Activated CD4-positive, alpha-beta T cell treated with anti-CD3 and anti-CD28 coated beads for 36 hours (primary cell): ENCODE measurements around the gene SMYD3. TPM values are rescaled to one million over a fixed set of nuclear protein-coding genes. Genes with fewer than 3 reads are reported as not detected.

Experiments
- ATAC-seq: fragments of 200-7000 bp; cut with Tn5 transposase; one replicate; pipeline ENCODE4 v1.10.0; 2021; ENCODE audit warnings: mild to moderate bottlenecking, moderate library complexity
- CTCF ChIA-PET: fragments of 350-600 bp; sonication (Branson Sonifier 250); formaldehyde crosslinking; loops from one replicate; lab custom pipeline; 2021; ENCODE audit warnings: antibody characterized with exemption; lab: Charles Lee
- POLR2A ChIA-PET: fragments of 350-600 bp; sonication (Branson Sonifier 250); formaldehyde crosslinking; loops from one replicate; lab custom pipeline; 2021; ENCODE audit warnings: antibody characterized with exemption, inconsistent platforms; lab: Charles Lee
- DNase-seq: peaks from one replicate; pipeline ENCODE4 v3.0.0-alpha.2; 2020
- H3K27ac Mint-ChIP-seq: one replicate; pipeline ENCODE4 v1.8.0; 2021; ENCODE audit warnings: mixed read lengths
- H3K27me3 Mint-ChIP-seq: one replicate; pipeline ENCODE4 v1.8.0; 2021; ENCODE audit warnings: mixed read lengths
- H3K36me3 Mint-ChIP-seq: one replicate; pipeline ENCODE4 v1.8.0; 2021; ENCODE audit warnings: low read depth, mixed read lengths
- H3K4me1 Mint-ChIP-seq: one replicate; pipeline ENCODE4 v1.8.0; 2021; ENCODE audit warnings: mixed read lengths
- H3K4me3 Mint-ChIP-seq: one replicate; pipeline ENCODE4 v1.8.0; 2021; ENCODE audit warnings: mild to moderate bottlenecking, moderate library complexity, mixed read lengths
- H3K9me3 Mint-ChIP-seq: one replicate; pipeline ENCODE4 v1.8.0; 2021; ENCODE audit warnings: low read depth, mixed read lengths
- intact Hi-C, 2 experiments: fragments of 100-400 bp; cut with DNase I in 1 of 2; cut with micrococcal nuclease in 1 of 2; formaldehyde crosslinking; loops; one replicate each; pipeline versions ENCODE4 v1.14.2 to v1.15.1; 2022 to 2024; cut with DNase I, micrococcal nuclease
- total RNA-seq, 2 experiments: library from RNA; stranded (reverse); gene quantifications; one replicate each; pipeline ENCODE4 v1.2.3, GENCODE V29; 2021

Gene SMYD3
- total RNA-seq, 2 experiments from 2014 or later, result 17.2 to 18.4 TPM

DNA sequence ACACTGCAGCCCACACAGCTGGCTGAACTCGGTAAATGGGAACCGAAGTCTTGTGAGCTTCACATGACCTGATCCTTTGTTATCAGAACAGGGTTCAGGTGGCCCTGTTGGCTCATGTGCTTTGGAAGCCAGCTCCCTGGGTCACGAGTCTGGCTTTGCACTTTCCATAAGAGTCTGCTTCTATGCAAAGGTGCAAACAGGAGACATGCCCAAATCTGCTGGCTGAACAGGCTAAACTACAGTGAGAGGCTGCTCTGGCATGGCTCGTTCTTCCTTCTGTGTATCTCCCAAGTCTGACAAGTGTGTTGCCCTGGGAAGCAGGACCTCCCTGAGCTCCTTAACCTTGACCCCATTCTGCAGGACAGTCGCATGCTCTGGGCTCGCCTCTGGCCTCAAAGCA, 802.7 kb downstream of the SMYD3 start:
- intact Hi-C loops, result no loop called here
- ChIA-PET CTCF (no interaction called here), POLR2A (no interaction called here)
- Mint-ChIP-seq H3K27ac (no peak overlapping the region), H3K36me3 (no peaks in the 10 kb centered on the region), H3K9me3 (no peaks in the 10 kb centered on the region), H3K27me3 (no peaks in the 10 kb centered on the region), H3K4me1 (no peaks in the 10 kb centered on the region), H3K4me3 (no peak overlapping the region)
- DNase-seq, result no peak
- no peak for ATAC-seq

DNA sequence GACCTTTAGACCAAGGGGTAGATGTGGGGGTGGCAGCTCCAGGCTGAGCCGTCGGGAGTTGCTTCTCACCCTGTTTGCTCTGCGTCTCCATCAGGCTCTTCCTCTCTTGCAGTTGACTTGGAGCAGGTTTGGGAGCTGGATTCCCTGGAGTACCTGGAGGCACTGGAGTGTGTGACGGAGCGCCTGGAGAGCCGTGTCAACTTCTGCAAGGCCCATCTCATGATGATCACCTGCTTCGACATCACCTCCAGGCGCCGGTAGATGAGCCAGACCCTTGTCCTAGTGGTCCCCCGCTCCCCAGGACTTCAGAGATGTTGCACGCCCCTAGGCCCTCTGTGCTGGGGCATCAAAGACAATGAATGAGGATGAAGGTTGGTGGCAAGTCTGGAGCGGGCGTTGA, 804.7 kb downstream of the SMYD3 start:
- CTCF ChIA-PET, result interaction anchor here (0.7 kb wide), 1 partner anchor 48 kb away, joined by 3 read pairs; no protein-coding TSS in a partner anchor

DNA sequence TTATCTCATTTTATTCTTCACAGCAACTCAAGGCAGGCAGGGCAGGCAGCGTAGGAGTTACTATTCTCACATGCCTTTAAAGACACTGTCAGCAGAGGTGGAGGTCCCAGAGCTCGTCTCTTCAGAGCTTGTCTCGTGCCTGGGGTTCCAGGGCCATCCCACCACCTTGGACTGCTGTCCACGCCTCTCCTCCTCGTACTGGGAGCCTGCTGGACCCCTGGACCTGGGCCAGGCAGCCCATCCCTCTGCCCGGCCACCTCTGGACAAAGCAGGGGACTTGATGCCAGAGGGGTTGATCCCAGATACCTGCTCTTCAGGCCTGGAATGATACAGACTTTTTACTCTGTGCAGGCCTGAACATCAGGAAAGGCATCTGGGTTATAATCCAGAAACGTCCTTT, 805.4 kb downstream of the SMYD3 start:
- no peak overlapping the region for H3K27ac Mint-ChIP-seq
- H3K27me3 Mint-ChIP-seq, result no peaks in the 10 kb centered on the region
- ATAC-seq, result no peak
- H3K4me1 Mint-ChIP-seq, result no peaks in the 10 kb centered on the region
- no peaks in the 10 kb centered on the region for H3K36me3 Mint-ChIP-seq
- ChIA-PET POLR2A (no interaction called here), CTCF (interaction anchor here (0.7 kb wide), 1 partner anchor 48 kb away, joined by 3 read pairs; no protein-coding TSS in a partner anchor)
- intact Hi-C loops, result no loop called here
- no peak overlapping the region for H3K4me3 Mint-ChIP-seq
- DNase-seq, result no peak
- H3K9me3 Mint-ChIP-seq, result no peaks in the 10 kb centered on the region

More for the DNA sequence above, 804.7 kb downstream of the SMYD3 start:
- H3K4me1 Mint-ChIP-seq, result no peaks in the 10 kb centered on the region
- H3K9me3 Mint-ChIP-seq, result no peaks in the 10 kb centered on the region
- H3K36me3 Mint-ChIP-seq, result no peaks in the 10 kb centered on the region
- no peak overlapping the region for H3K27ac Mint-ChIP-seq
- ATAC-seq, result no peak
- POLR2A ChIA-PET, result no interaction called here
- DNase-seq, result no peak
- H3K4me3 Mint-ChIP-seq, result no peak overlapping the region
- intact Hi-C loops, result no loop called here
- no peaks in the 10 kb centered on the region for H3K27me3 Mint-ChIP-seq

DNA sequence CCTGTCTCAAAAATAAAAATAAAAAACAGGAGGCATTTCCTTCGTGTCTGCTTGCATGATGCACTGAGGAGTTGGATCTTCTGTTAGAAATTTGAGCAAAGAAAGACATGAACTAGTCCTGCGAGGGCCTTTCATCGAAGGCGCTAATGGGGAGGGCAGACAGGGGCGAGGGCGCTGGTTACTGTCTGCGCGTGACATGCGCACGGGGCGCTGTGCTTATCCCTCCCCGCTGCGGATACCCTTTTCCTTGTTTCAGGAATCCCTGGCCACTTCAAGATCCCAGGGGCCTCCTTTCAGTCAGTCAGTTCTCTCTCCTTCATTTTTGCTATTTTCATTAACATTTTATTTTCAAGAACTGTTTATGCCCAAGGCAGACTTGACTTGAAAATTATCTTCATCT, 806.4 kb downstream of the SMYD3 start:
- Mint-ChIP-seq H3K27ac (no peak overlapping the region), H3K36me3 (no peaks in the 10 kb centered on the region), H3K4me3 (no peak overlapping the region), H3K4me1 (no peaks in the 10 kb centered on the region), H3K27me3 (no peaks in the 10 kb centered on the region), H3K9me3 (no peaks in the 10 kb centered on the region)
- ATAC-seq (no peak), DNase-seq (no peak)
- POLR2A ChIA-PET, result no interaction called here
- CTCF ChIA-PET, result no interaction called here
- intact Hi-C loops, result no loop called here

Other genes starting within 250 kb of the SMYD3 start
- gene TFB2M, start 59.0 kb upstream of the SMYD3 start, total RNA-seq, result 10 to 100 TPM; 14.1 to 17.3 TPM
- 10 to 100 TPM; 23.6 to 24.2 TPM for gene CNST, start 59.2 kb upstream of the SMYD3 start, total RNA-seq
- gene SCCPDH, start 217.1 kb upstream of the SMYD3 start, total RNA-seq, result 10 to 100 TPM; 17.1 to 28.6 TPM